SK-N-SH (cell line): ENCODE results near the gene CISTR. TPM values are rescaled to one million over a fixed set of nuclear protein-coding genes. Genes with fewer than 3 reads are reported as not detected.

ENCODE experiments used
- CTCF ChIA-PET: fragments of 300-600, 350-600 bp; formaldehyde crosslinking; extraction: SDS; loops from one replicate; lab custom pipeline; 2021; lab: Yijun Ruan, JAX
- POLR2A ChIA-PET: fragments of 350-600 bp; sonication (Branson Sonifier 250); formaldehyde crosslinking; extraction: SDS; loops from one replicate; lab custom pipeline; 2020; ENCODE audit warnings: antibody characterized with exemption, inconsistent platforms; lab: Yijun Ruan, JAX
- DNase-seq: peaks from one replicate; pipeline ENCODE4 v3.0.0; 2012
- H2AFZ ChIP-seq: fragments of 200-600 bp; sonication (generic); 2 replicates; pipeline ENCODE4 v1.8.1; 2016; ENCODE audit warnings: antibody characterized with exemption, mild to moderate bottlenecking, low read depth
- H3F3A ChIP-seq: fragments of 200-600 bp; sonication (generic); replicated peaks from 2 replicates; pipeline ENCODE3; 2016; ENCODE audit warnings: antibody characterized with exemption, mild to moderate bottlenecking; ENCODE audit not compliant: insufficient read depth
- H3K27ac ChIP-seq, 2 experiments: fragments of 200-500 bp in 1 of 2; fragments of 200-600 bp in 1 of 2; sonication (Bioruptor generic) in 1 of 2; sonication (generic), shearing (Covaris generic) in 1 of 2; 2 replicates each; pipeline versions ENCODE4 v1.5.1 to v1.6.1; 2014 to 2016; ENCODE audit warnings: low read depth in 2 of 2, inconsistent platforms in 1 of 2, low read length in 1 of 2, mild to moderate bottlenecking in 1 of 2, mixed read lengths in 1 of 2
- H3K27me3 ChIP-seq: fragments of 200-600 bp; sonication (generic), shearing (Covaris generic); 2 replicates; pipeline ENCODE4 v1.6.1; 2016; ENCODE audit warnings: mixed run types; ENCODE audit not compliant: insufficient read depth
- H3K36me3 ChIP-seq, 2 experiments: fragments of 200-500 bp in 1 of 2; fragments of 200-600 bp in 1 of 2; sonication (Bioruptor generic) in 1 of 2; sonication (generic) in 1 of 2; replicated peaks in 1 of 2; 2 replicates each; pipeline versions ENCODE3 to v1.5.1; 2014 to 2016; ENCODE audit warnings: low read length in 1 of 2, mild to moderate bottlenecking in 1 of 2; ENCODE audit not compliant: insufficient read depth in 2 of 2, control insufficient read depth in 1 of 2
- H3K4me1 ChIP-seq, 2 experiments: fragments of 200-500 bp in 1 of 2; fragments of 200-600 bp in 1 of 2; sonication (Bioruptor generic) in 1 of 2; sonication (generic), shearing (Covaris generic) in 1 of 2; 2 replicates each; pipeline versions ENCODE4 v1.5.1 to v1.6.1; 2014 to 2016; ENCODE audit warnings: low read depth in 1 of 2, low read length in 1 of 2, mixed run types in 1 of 2; ENCODE audit not compliant: insufficient read depth in 2 of 2, control insufficient read depth in 1 of 2
- H3K4me2 ChIP-seq: fragments of 200-600 bp; sonication (generic), shearing (Covaris generic); 2 replicates; pipeline ENCODE4 v1.6.1; 2017; ENCODE audit warnings: mixed run types
- H3K4me3 ChIP-seq, 2 experiments: fragments of 200-500 bp in 1 of 2; fragments of 200-600 bp in 1 of 2; sonication (Bioruptor generic) in 1 of 2; sonication (generic), shearing (Covaris generic) in 1 of 2; 2 replicates each; pipeline versions ENCODE4 v1.5.1 to v1.8.1; 2014 to 2016; ENCODE audit warnings: low read depth in 2 of 2, inconsistent platforms in 1 of 2, low read length in 1 of 2, mild to moderate bottlenecking in 1 of 2, mixed read lengths in 1 of 2, moderate library complexity in 1 of 2
- H3K79me2 ChIP-seq: fragments of 200-600 bp; sonication (generic); 2 replicates; pipeline ENCODE4 v1.8.1; 2017; ENCODE audit warnings: mild to moderate bottlenecking; ENCODE audit not compliant: insufficient read depth
- H3K9ac ChIP-seq: fragments of 200-600 bp; sonication (generic); 2 replicates; pipeline ENCODE4 v1.6.1; 2017; ENCODE audit warnings: mixed run types
- H3K9me2 ChIP-seq: fragments of 200-600 bp; sonication (generic); 2 replicates; pipeline ENCODE4 v1.6.1; 2017; ENCODE audit warnings: mixed run types
- H3K9me3 ChIP-seq: fragments of 200-600 bp; sonication (generic); 2 replicates; pipeline ENCODE4 v1.6.1; 2017; ENCODE audit warnings: mixed run types, mild to moderate bottlenecking, moderate library complexity
- H4K20me1 ChIP-seq: fragments of 200-600 bp; sonication (generic); 2 replicates; pipeline ENCODE4 v1.6.1; 2017; ENCODE audit warnings: mild to moderate bottlenecking, mixed run types; ENCODE audit not compliant: insufficient read depth
- CHD2 ChIP-seq: fragments of 150-350 bp; IDR thresholded peaks from 2 replicates; pipeline ENCODE4 v1.6.1; 2018; ENCODE audit warnings: low read length; ENCODE audit not compliant: partially characterized antibody
- ELF1 ChIP-seq: IDR thresholded peaks from 2 replicates; pipeline ENCODE4 v1.4.0; 2012
- EP300 ChIP-seq, 2 experiments: IDR thresholded peaks; 2 replicates each; pipeline versions ENCODE4 v1.4.0 to v1.6.1; 2012; ENCODE audit warnings: borderline replicate concordance in 1 of 2, low read depth in 1 of 2, low read length in 1 of 2
- FOSL2 ChIP-seq: IDR thresholded peaks from 2 replicates; pipeline ENCODE4 v1.4.0; 2012; ENCODE audit warnings: low read depth, mild to moderate bottlenecking, moderate library complexity, borderline replicate concordance
- FOXM1 ChIP-seq: IDR thresholded peaks from 2 replicates; pipeline ENCODE4 v1.4.0; 2012; ENCODE audit warnings: low read depth, mild to moderate bottlenecking
- GABPA ChIP-seq: IDR thresholded peaks from 2 replicates; pipeline ENCODE4 v1.4.0; 2012; ENCODE audit warnings: low read depth, mild to moderate bottlenecking
- GATA2 ChIP-seq: sonication (generic); formaldehyde crosslinking; IDR thresholded peaks from 2 replicates; pipeline ENCODE4 v1.5.0; 2020; ENCODE audit warnings: mild to moderate bottlenecking, missing genetic modification reagents
- MEF2A ChIP-seq: IDR thresholded peaks from 2 replicates; pipeline ENCODE4 v1.4.0; 2012; ENCODE audit warnings: low read depth, borderline replicate concordance
- MXI1 ChIP-seq: IDR thresholded peaks from 2 replicates; pipeline ENCODE4 v1.6.1; 2012; ENCODE audit warnings: mild to moderate bottlenecking, low read depth, low read length, improper control_type of control experiment
- NFIC ChIP-seq: IDR thresholded peaks from 2 replicates; pipeline ENCODE4 v1.4.0; 2012; ENCODE audit warnings: borderline replicate concordance
- POLR2AphosphoS5 ChIP-seq: IDR thresholded peaks from 2 replicates; pipeline ENCODE4 v1.6.1; 2012; ENCODE audit warnings: low read depth, low read length
- RAD21 ChIP-seq: IDR thresholded peaks from 2 replicates; pipeline ENCODE4 v1.6.1; 2012; ENCODE audit warnings: mild to moderate bottlenecking, low read length
- RCOR1 ChIP-seq: fragments of 150-350 bp; IDR thresholded peaks from 2 replicates; pipeline ENCODE4 v1.6.1; 2017; ENCODE audit warnings: antibody characterized with exemption, low read length
- RXRA ChIP-seq: IDR thresholded peaks from 2 replicates; pipeline ENCODE4 v1.4.0; 2012; ENCODE audit warnings: low read depth, mild to moderate bottlenecking, borderline replicate concordance
- TAF1 ChIP-seq: IDR thresholded peaks from 2 replicates; pipeline ENCODE4 v1.6.1; 2012; ENCODE audit warnings: low read depth, mild to moderate bottlenecking, low read length, moderate library complexity, borderline replicate concordance
- TCF12 ChIP-seq: IDR thresholded peaks from 2 replicates; pipeline ENCODE4 v1.4.0; 2012
- YY1 ChIP-seq: IDR thresholded peaks from 2 replicates; pipeline ENCODE4 v1.4.0; 2012; ENCODE audit warnings: low read depth, mild to moderate bottlenecking
- WGBS: methylation state at CpG from one replicate; pipeline ENCODE4 v1.1.6; 2017; ENCODE audit warnings: low lambda C conversion rate; 5-methylcytosine and 5-hydroxymethylcytosine counted together
- polyA plus RNA-seq, 3 experiments: library from polyadenylated mRNA; depleted of rRNA; stranded (reverse); fragments of >200 nt; gene quantifications; 2 replicates each; pipeline ENCODE4 v1.2.3, GENCODE V29; 2012
- TF ChIP-seq, protein P1 (sequence below): IDR thresholded peaks from 2 replicates; pipeline ENCODE4 v1.6.1; 2012; ENCODE audit warnings: mild to moderate bottlenecking, low read depth, low read length, moderate library complexity
- TF ChIP-seq, protein P2 (sequence below): fragments of 150-350 bp; IDR thresholded peaks from 2 replicates; pipeline ENCODE4 v1.6.1; 2016; ENCODE audit warnings: mild to moderate bottlenecking, low read depth, low read length
- TF ChIP-seq, protein P3 (sequence below): fragments of 150-350 bp; IDR thresholded peaks from 2 replicates; pipeline ENCODE4 v1.6.1; 2017; ENCODE audit warnings: antibody characterized with exemption, low read length, low read depth, borderline replicate concordance

CISTR gene
- polyA plus RNA-seq, 1 of the 3 experiments (the other 2 are of a cell fraction) = not detected

DNA sequence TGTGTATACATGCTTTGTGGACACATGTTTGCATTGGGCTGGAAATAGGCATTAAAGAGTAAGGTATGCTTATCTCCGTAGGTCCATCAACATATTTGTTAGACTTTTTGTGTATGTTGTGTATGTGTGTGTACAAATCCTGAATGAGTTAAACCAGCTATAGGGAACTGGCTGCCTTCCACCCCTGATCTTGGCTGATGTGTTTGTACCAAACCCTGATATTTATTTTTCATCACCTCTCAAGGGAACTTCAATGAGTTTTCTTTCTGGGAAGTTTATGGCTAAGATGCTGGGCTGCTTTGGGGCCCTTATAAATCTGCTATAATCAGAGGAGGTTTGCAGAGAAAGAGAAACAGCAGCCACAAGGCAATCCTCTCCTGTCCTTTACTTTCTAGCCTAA is 37.1 kb upstream of the CISTR start:
- TF ChIP-seq MXI1 (no peak), RCOR1 (no peak), CHD2 (no peak), TAF1 (no peak), GATA2 (CRISPR knock-in tag) (no peak), NFIC (no peak), FOSL2 (no peak), TCF12 (no peak), RXRA (no peak), POLR2AphosphoS5 (no peak), MEF2A (no peak), GABPA (no peak), RAD21 (no peak), YY1 (no peak), FOXM1 (no peak), EP300 (IDR thresholded peaks at IDR 0.05; ENCODE audit: borderline replicate concordance in 1 of 2, low read depth in 1 of 2, low read length in 1 of 2) (no peak), ELF1 (no peak)
- TF ChIP-seq, protein P1, sequence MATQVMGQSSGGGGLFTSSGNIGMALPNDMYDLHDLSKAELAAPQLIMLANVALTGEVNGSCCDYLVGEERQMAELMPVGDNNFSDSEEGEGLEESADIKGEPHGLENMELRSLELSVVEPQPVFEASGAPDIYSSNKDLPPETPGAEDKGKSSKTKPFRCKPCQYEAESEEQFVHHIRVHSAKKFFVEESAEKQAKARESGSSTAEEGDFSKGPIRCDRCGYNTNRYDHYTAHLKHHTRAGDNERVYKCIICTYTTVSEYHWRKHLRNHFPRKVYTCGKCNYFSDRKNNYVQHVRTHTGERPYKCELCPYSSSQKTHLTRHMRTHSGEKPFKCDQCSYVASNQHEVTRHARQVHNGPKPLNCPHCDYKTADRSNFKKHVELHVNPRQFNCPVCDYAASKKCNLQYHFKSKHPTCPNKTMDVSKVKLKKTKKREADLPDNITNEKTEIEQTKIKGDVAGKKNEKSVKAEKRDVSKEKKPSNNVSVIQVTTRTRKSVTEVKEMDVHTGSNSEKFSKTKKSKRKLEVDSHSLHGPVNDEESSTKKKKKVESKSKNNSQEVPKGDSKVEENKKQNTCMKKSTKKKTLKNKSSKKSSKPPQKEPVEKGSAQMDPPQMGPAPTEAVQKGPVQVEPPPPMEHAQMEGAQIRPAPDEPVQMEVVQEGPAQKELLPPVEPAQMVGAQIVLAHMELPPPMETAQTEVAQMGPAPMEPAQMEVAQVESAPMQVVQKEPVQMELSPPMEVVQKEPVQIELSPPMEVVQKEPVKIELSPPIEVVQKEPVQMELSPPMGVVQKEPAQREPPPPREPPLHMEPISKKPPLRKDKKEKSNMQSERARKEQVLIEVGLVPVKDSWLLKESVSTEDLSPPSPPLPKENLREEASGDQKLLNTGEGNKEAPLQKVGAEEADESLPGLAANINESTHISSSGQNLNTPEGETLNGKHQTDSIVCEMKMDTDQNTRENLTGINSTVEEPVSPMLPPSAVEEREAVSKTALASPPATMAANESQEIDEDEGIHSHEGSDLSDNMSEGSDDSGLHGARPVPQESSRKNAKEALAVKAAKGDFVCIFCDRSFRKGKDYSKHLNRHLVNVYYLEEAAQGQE = no peak
- TF ChIP-seq, protein P2, sequence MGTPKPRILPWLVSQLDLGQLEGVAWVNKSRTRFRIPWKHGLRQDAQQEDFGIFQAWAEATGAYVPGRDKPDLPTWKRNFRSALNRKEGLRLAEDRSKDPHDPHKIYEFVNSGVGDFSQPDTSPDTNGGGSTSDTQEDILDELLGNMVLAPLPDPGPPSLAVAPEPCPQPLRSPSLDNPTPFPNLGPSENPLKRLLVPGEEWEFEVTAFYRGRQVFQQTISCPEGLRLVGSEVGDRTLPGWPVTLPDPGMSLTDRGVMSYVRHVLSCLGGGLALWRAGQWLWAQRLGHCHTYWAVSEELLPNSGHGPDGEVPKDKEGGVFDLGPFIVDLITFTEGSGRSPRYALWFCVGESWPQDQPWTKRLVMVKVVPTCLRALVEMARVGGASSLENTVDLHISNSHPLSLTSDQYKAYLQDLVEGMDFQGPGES = no peak
- TF ChIP-seq, protein P3, sequence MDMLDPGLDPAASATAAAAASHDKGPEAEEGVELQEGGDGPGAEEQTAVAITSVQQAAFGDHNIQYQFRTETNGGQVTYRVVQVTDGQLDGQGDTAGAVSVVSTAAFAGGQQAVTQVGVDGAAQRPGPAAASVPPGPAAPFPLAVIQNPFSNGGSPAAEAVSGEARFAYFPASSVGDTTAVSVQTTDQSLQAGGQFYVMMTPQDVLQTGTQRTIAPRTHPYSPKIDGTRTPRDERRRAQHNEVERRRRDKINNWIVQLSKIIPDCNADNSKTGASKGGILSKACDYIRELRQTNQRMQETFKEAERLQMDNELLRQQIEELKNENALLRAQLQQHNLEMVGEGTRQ = no peak
- no peaks in the 10 kb centered on the region for H3K36me3 ChIP-seq
- no peak overlapping the region for H3K9ac ChIP-seq
- no peaks in the 10 kb centered on the region for H3K9me3 ChIP-seq
- no peaks in the 10 kb centered on the region for H3F3A ChIP-seq
- no peak overlapping the region for H3K4me3 ChIP-seq
- 10% methylated on average over 1 of the region's 1 CpG for WGBS
- ChIA-PET CTCF (interaction anchor here (0.8 to 1.0 kb wide), 2 partner anchors 14 to 45 kb away, joined by 3 to 5 read pairs; no protein-coding TSS in a partner anchor), POLR2A (no interaction called here)
- no peaks in the 10 kb centered on the region for H3K4me1 ChIP-seq
- H2AFZ ChIP-seq = no peak overlapping the region
- DNase-seq = no peak
- H3K9me2 ChIP-seq = no peaks in the 10 kb centered on the region
- H3K27me3 ChIP-seq = peaks cover 68% of the 10 kb centered on the region
- H4K20me1 ChIP-seq = no peaks in the 10 kb centered on the region
- H3K27ac ChIP-seq = no peak overlapping the region
- no peaks in the 10 kb centered on the region for H3K79me2 ChIP-seq
- no peak overlapping the region for H3K4me2 ChIP-seq
